Endometrium (tissue), 2 donors: ENCODE data around the gene ZNF618.

Source experiments
- FAIRE-seq: peaks from 2 replicates; lab custom pipeline; 2012; peaks lifted over from hg19 to GRCh38; lab: Jason Lieb, UNC
- donor health status: control.
- donor health status: control.

The ZNF618 gene

DNA sequence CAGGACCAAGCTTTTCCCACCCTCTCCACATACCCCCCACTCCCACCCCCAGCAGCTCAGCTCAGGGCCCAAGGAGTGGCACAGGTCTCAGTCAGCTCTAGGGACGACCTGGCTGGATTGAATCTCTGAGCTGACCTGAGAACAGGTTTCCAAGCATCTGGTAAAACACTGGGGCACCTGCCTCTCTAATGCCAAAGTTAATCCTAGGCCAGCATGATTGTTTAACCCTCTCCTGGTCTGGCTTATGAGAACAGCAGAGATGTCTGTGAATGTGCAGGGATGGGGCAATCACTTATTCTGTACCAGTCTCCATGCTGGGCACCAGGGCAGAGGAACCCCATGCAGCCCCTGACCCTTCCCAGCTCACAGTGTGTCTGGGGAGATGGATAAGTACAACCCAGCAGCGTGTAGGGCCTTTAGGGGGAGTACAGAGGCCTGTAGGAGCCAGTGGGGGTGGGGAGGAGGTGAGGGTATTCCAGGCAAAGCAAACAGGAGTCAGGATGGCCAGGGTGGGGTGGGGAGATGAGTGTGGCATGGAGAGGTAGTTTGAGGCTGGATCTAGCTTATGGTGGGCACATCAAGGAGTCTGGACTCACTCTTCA, 223.7 kb downstream of the ZNF618 start:
- no peak for FAIRE-seq

DNA sequence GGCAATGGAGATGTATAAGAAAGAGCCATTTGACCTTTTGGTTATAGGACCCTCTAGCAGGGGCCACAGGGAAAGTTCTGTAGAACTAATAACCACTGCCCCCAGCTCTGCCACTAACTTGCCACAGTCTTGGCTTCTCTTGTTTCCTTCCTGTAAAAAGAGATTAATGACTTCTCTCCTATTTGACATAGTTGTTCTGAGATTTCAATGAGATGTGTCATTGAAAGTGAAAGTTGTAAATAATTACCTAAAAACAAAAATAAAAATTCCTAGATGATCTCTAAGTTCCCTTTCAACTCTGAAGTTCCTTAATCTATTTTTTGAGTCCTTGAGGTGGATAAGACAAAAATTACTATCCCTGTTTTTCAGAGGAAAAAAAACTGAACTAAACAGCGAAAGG, 224.4 kb downstream of the ZNF618 start:
- FAIRE-seq: peak; percentile 58

DNA sequence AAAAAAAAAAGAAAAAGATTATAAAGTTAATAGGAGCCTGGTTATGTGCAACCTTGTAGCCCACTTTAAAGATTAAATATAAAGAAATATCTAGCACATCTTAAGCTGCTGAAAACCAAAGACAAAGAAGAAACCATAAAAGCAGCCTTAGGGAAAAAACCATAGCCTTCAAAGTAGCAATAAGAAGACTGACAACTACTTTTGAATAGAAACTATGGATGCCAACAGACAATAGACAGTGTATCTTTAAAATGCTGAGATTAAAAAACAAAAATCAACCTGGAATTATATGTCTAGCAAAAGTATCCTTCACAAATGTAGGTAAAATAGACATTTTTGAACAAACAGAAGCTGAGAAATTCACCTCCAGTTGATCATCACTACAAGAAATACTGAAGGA, 226.4 kb downstream of the ZNF618 start:
- no peak for FAIRE-seq

DNA sequence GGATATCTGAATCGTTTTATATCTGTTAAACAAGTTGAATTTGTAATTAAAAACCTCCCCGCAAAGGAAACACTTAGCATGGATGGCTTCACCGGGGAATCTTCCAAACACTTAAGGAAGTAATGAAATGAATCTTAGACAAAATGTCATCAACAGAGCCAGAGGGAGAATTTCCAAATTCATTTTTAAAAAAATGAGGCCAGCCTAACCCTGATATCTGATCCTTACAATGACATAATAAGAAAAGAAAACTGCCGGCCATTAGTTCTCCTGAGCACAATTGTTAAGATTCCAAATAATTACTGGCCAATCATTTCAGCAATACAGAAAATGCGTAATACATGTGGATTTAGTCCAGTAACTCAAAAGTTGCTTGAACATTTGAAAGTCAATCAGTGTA, 229.1 kb downstream of the ZNF618 start:
- no peak for FAIRE-seq
